WTC11 (cell line): ENCODE results near the gene SUSD1. TPM values are rescaled to one million over a fixed set of nuclear protein-coding genes. Genes with fewer than 3 reads are reported as not detected.

Experiments
- ATAC-seq: fragments of 200-7000 bp; cut with Tn5 transposase; 2 replicates; pipeline ENCODE4 v1.10.0; 2021; ENCODE audit warnings: mild to moderate bottlenecking, moderate library complexity
- CTCF ChIA-PET: fragments of 300-600 bp; sonication (Branson Sonifier 250); formaldehyde crosslinking; loops from one replicate; lab custom pipeline; 2021; ENCODE audit warnings: antibody characterized with exemption; lab: Charles Lee
- POLR2A ChIA-PET: fragments of 350-600 bp; sonication (Branson Sonifier 250); formaldehyde crosslinking; loops from one replicate; lab custom pipeline; 2021; ENCODE audit warnings: antibody characterized with exemption; lab: Charles Lee
- DNase-seq: peaks from one replicate; pipeline ENCODE4 v3.0.0; 2021; ENCODE audit warnings: low spot score
- H3K27ac Mint-ChIP-seq: 2 replicates; pipeline ENCODE4 v1.8.0; 2021; ENCODE audit warnings: mixed read lengths
- H3K27me3 Mint-ChIP-seq: 2 replicates; pipeline ENCODE4 v1.8.0; 2021; ENCODE audit warnings: low read depth, mild to moderate bottlenecking, moderate library complexity, mixed read lengths
- H3K36me3 Mint-ChIP-seq: 2 replicates; pipeline ENCODE4 v1.8.0; 2021; ENCODE audit warnings: mixed read lengths
- H3K4me1 Mint-ChIP-seq: 2 replicates; pipeline ENCODE4 v1.8.0; 2022; ENCODE audit warnings: mixed read lengths
- H3K4me3 Mint-ChIP-seq: 2 replicates; pipeline ENCODE4 v1.8.0; 2021; ENCODE audit warnings: mild to moderate bottlenecking, moderate library complexity, mixed read lengths
- H3K9me3 Mint-ChIP-seq: 2 replicates; pipeline ENCODE4 v1.8.0; 2021; ENCODE audit warnings: mixed read lengths
- ATF1 ChIP-seq: sonication (generic); formaldehyde crosslinking; IDR thresholded peaks from 2 replicates; pipeline ENCODE4 v1.8.1; 2023; ENCODE audit warnings: mild to moderate bottlenecking, moderate library complexity, missing genetic modification reagents
- CREB1 ChIP-seq: sonication (generic); formaldehyde crosslinking; IDR thresholded peaks from 2 replicates; pipeline ENCODE4 v1.8.0; 2023; ENCODE audit warnings: mild to moderate bottlenecking, missing genetic modification reagents
- ESRRA ChIP-seq: sonication (generic); formaldehyde crosslinking; IDR thresholded peaks from 2 replicates; pipeline ENCODE4 v1.8.1; 2022; ENCODE audit warnings: mild to moderate bottlenecking, missing genetic modification reagents, borderline replicate concordance
- ETV6 ChIP-seq: sonication (generic); formaldehyde crosslinking; IDR thresholded peaks from 2 replicates; pipeline ENCODE4 v1.8.1; 2022; ENCODE audit warnings: mild to moderate bottlenecking, missing genetic modification reagents
- GABPB1 ChIP-seq: sonication (generic); formaldehyde crosslinking; IDR thresholded peaks from 2 replicates; pipeline ENCODE4 v1.8.1; 2023; ENCODE audit warnings: mild to moderate bottlenecking, missing genetic modification reagents
- HMGA2 ChIP-seq: fragments of 250-450 bp; sonication (Bioruptor Pico); IDR thresholded peaks from 2 replicates; pipeline ENCODE4 v1.4.0; 2021; ENCODE audit warnings: mild to moderate bottlenecking, moderate library complexity
- IRF2 ChIP-seq: sonication (generic); formaldehyde crosslinking; IDR thresholded peaks from 2 replicates; pipeline ENCODE4 v1.8.0; 2022; ENCODE audit warnings: low read depth, missing genetic modification reagents, borderline replicate concordance
- JAZF1 ChIP-seq: fragments of 250-450 bp; sonication (Bioruptor Pico); IDR thresholded peaks from 2 replicates; pipeline ENCODE4 v1.9.0; 2021; ENCODE audit warnings: moderate library complexity, mild to moderate bottlenecking, inconsistent platforms
- MXD4 ChIP-seq: fragments of 250-450 bp; sonication (Bioruptor Pico); IDR thresholded peaks from 2 replicates; pipeline ENCODE4 v1.8.0; 2021; ENCODE audit warnings: mild to moderate bottlenecking, moderate library complexity, borderline replicate concordance
- NR3C1 ChIP-seq: sonication (generic); formaldehyde crosslinking; conservative IDR thresholded peaks from 2 replicates; pipeline ENCODE4 v1.8.1; 2023; ENCODE audit warnings: low read depth, mild to moderate bottlenecking, missing genetic modification reagents
- SMAD4 ChIP-seq: sonication (generic); formaldehyde crosslinking; IDR thresholded peaks from 2 replicates; pipeline ENCODE4 v1.8.0; 2022; ENCODE audit warnings: mild to moderate bottlenecking, missing genetic modification reagents
- TCF7 ChIP-seq: sonication (generic); formaldehyde crosslinking; IDR thresholded peaks from 2 replicates; pipeline ENCODE4 v1.8.0; 2022; ENCODE audit warnings: mild to moderate bottlenecking, low read depth, missing genetic modification reagents, moderate library complexity
- ZNF263 ChIP-seq: sonication (generic); formaldehyde crosslinking; IDR thresholded peaks from 2 replicates; pipeline ENCODE4 v1.8.1; 2022; ENCODE audit warnings: low read depth, mild to moderate bottlenecking, moderate library complexity, missing genetic modification reagents
- ZNF317 ChIP-seq: sonication (generic); formaldehyde crosslinking; IDR thresholded peaks from 2 replicates; pipeline ENCODE4 v1.8.1; 2023; ENCODE audit warnings: low read depth, mild to moderate bottlenecking, moderate library complexity, missing genetic modification reagents, borderline replicate concordance
- ZNF396 ChIP-seq: fragments of 250-450 bp; sonication (Bioruptor Pico); IDR thresholded peaks from 2 replicates; pipeline ENCODE4 v1.8.0; 2021; ENCODE audit warnings: mild to moderate bottlenecking, moderate library complexity, borderline replicate concordance
- ZNF416 ChIP-seq: fragments of 250-450 bp; sonication (Bioruptor Pico); IDR thresholded peaks from 2 replicates; pipeline ENCODE4 v1.9.0; 2021; ENCODE audit warnings: mild to moderate bottlenecking, inconsistent platforms
- total RNA-seq: library from RNA; stranded (reverse); gene quantifications from 3 replicates; pipeline ENCODE4 v1.2.3, GENCODE V29; 2021
- TF ChIP-seq, protein P1 (sequence below): fragments of 250-450 bp; sonication (Bioruptor Pico); IDR thresholded peaks from 2 replicates; pipeline ENCODE4 v1.8.0; 2021; ENCODE audit warnings: mild to moderate bottlenecking
- TF ChIP-seq, protein P2 (sequence below): fragments of 250-450 bp; sonication (Bioruptor Pico); IDR thresholded peaks from 2 replicates; pipeline ENCODE4 v1.9.0; 2021; ENCODE audit warnings: mild to moderate bottlenecking, borderline replicate concordance
- TF ChIP-seq, protein P3 (sequence below): fragments of 250-450 bp; sonication (Bioruptor Pico); IDR thresholded peaks from 2 replicates; pipeline ENCODE4 v2.1.2; 2022; ENCODE audit warnings: mild to moderate bottlenecking, moderate library complexity
- TF ChIP-seq, protein P4 (sequence below): sonication (generic); formaldehyde crosslinking; IDR thresholded peaks from 2 replicates; pipeline ENCODE4 v1.8.1; 2023; ENCODE audit warnings: mild to moderate bottlenecking, missing genetic modification reagents, moderate library complexity
- TF ChIP-seq, protein P5 (sequence below): sonication (generic); formaldehyde crosslinking; IDR thresholded peaks from 2 replicates; pipeline ENCODE4 v1.8.1; 2022; ENCODE audit warnings: low read depth, mild to moderate bottlenecking, moderate library complexity, missing genetic modification reagents, borderline replicate concordance
- TF ChIP-seq, protein P6 (sequence below): sonication (generic); formaldehyde crosslinking; IDR thresholded peaks from 2 replicates; pipeline ENCODE4 v1.8.0; 2023; ENCODE audit warnings: mild to moderate bottlenecking, missing genetic modification reagents

Gene SUSD1
- total RNA-seq, 1 experiment from 2014 or later, result 5.1 TPM

DNA sequence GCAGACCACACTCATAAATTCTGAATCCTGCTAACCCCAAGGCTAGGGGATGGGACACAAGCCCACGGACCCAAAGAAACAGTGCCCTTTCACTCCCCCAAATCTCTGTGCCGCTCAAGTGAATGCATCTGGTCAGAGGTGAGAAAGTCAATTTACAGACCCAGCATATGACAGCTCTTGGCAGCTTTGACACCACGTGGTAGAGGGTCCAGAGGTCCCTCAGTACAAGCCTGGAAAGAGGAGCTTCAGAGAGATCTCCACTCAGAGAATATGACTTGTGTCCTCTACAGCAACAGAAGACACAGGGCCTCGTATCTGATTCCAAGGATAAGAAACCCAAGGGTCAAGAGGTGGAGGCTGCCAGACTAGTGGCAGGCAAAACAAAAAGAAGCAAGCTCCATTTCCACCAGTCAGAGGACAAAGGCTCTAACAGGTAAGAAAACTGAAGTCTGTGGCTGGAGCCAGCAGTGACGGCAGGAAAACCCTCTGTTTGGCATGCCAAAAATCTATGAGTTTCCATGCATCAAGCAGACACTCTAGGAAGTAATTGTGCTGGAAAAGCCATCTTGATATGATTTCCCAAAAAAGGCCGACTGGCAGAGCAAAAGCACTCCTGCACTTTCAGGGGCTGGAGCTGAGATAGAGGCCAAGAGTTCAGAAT lies 139.8 kb downstream of the SUSD1 start:
- CTCF ChIA-PET, result interaction anchor here (0.7 to 1.2 kb wide), 3 partner anchors 13 to 294 kb away, joined by 3 to 4 read pairs (median 3); no protein-coding TSS in a partner anchor
- TF ChIP-seq GABPB1 (CRISPR knock-in tag) (no peak), SMAD4 (CRISPR knock-in tag) (no peak), JAZF1 (CRISPR knock-in tag) (no peak), ZNF263 (CRISPR knock-in tag) (no peak), ATF1 (no peak), CREB1 (CRISPR knock-in tag) (no peak), ZNF416 (no peak), ESRRA (no peak), IRF2 (CRISPR knock-in tag) (no peak)
- TF ChIP-seq, protein P1, sequence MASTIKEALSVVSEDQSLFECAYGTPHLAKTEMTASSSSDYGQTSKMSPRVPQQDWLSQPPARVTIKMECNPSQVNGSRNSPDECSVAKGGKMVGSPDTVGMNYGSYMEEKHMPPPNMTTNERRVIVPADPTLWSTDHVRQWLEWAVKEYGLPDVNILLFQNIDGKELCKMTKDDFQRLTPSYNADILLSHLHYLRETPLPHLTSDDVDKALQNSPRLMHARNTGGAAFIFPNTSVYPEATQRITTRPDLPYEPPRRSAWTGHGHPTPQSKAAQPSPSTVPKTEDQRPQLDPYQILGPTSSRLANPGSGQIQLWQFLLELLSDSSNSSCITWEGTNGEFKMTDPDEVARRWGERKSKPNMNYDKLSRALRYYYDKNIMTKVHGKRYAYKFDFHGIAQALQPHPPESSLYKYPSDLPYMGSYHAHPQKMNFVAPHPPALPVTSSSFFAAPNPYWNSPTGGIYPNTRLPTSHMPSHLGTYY (CRISPR knock-in tag), result no peak
- TF ChIP-seq, protein P2, sequence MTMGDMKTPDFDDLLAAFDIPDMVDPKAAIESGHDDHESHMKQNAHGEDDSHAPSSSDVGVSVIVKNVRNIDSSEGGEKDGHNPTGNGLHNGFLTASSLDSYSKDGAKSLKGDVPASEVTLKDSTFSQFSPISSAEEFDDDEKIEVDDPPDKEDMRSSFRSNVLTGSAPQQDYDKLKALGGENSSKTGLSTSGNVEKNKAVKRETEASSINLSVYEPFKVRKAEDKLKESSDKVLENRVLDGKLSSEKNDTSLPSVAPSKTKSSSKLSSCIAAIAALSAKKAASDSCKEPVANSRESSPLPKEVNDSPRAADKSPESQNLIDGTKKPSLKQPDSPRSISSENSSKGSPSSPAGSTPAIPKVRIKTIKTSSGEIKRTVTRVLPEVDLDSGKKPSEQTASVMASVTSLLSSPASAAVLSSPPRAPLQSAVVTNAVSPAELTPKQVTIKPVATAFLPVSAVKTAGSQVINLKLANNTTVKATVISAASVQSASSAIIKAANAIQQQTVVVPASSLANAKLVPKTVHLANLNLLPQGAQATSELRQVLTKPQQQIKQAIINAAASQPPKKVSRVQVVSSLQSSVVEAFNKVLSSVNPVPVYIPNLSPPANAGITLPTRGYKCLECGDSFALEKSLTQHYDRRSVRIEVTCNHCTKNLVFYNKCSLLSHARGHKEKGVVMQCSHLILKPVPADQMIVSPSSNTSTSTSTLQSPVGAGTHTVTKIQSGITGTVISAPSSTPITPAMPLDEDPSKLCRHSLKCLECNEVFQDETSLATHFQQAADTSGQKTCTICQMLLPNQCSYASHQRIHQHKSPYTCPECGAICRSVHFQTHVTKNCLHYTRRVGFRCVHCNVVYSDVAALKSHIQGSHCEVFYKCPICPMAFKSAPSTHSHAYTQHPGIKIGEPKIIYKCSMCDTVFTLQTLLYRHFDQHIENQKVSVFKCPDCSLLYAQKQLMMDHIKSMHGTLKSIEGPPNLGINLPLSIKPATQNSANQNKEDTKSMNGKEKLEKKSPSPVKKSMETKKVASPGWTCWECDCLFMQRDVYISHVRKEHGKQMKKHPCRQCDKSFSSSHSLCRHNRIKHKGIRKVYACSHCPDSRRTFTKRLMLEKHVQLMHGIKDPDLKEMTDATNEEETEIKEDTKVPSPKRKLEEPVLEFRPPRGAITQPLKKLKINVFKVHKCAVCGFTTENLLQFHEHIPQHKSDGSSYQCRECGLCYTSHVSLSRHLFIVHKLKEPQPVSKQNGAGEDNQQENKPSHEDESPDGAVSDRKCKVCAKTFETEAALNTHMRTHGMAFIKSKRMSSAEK (CRISPR knock-in tag), result no peak
- TF ChIP-seq, protein P3, sequence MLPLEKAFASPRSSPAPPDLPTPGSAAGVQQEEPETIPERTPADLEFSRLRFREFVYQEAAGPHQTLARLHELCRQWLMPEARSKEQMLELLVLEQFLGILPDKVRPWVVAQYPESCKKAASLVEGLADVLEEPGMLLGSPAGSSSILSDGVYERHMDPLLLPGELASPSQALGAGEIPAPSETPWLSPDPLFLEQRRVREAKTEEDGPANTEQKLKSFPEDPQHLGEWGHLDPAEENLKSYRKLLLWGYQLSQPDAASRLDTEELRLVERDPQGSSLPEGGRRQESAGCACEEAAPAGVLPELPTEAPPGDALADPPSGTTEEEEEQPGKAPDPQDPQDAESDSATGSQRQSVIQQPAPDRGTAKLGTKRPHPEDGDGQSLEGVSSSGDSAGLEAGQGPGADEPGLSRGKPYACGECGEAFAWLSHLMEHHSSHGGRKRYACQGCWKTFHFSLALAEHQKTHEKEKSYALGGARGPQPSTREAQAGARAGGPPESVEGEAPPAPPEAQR (CRISPR knock-in tag), result no peak
- TF ChIP-seq, protein P4, sequence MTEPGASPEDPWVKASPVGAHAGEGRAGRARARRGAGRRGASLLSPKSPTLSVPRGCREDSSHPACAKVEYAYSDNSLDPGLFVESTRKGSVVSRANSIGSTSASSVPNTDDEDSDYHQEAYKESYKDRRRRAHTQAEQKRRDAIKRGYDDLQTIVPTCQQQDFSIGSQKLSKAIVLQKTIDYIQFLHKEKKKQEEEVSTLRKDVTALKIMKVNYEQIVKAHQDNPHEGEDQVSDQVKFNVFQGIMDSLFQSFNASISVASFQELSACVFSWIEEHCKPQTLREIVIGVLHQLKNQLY (CRISPR knock-in tag), result no peak
- H3K4me3 Mint-ChIP-seq, result no peak overlapping the region
- H3K27ac Mint-ChIP-seq, result no peak overlapping the region
- no peaks in the 10 kb centered on the region for H3K36me3 Mint-ChIP-seq
- H3K9me3 Mint-ChIP-seq, result no peaks in the 10 kb centered on the region
- POLR2A ChIA-PET, result no interaction called here
- H3K4me1 Mint-ChIP-seq, result peaks cover 17% of the 10 kb centered on the region
- H3K27me3 Mint-ChIP-seq, result no peaks in the 10 kb centered on the region
- ATAC-seq (no peak), DNase-seq (no peak)

DNA sequence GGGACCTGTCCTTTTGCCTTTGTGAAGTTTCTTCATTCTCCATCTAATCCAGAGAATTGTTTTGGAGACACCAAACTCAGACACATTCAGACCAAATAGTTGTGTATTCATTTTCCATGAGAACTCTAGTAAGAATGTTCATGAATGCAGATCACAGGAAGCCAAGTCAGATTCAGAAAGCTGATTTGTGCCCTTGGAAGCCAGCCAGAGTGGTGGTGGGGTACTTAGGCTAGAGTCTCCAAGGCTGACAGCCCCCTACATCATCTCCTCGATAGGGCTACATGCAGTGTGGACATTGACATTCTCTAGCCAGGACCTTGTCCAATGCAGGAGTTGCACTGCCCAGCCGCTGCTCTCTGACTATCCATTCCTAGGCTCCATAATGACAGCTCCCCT lies 140.9 kb downstream of the SUSD1 start:
- Mint-ChIP-seq H3K4me1 (peaks cover 20% of the 10 kb centered on the region), H3K36me3 (no peaks in the 10 kb centered on the region), H3K27me3 (no peaks in the 10 kb centered on the region), H3K9me3 (no peaks in the 10 kb centered on the region), H3K4me3 (no peak overlapping the region), H3K27ac (no peak overlapping the region)
- no peak for TF ChIP-seq ZNF263 (CRISPR knock-in tag)
- TF ChIP-seq ETV6, result no peak
- TF ChIP-seq HMGA2 (CRISPR knock-in tag), result no peak
- TF ChIP-seq, protein P5, sequence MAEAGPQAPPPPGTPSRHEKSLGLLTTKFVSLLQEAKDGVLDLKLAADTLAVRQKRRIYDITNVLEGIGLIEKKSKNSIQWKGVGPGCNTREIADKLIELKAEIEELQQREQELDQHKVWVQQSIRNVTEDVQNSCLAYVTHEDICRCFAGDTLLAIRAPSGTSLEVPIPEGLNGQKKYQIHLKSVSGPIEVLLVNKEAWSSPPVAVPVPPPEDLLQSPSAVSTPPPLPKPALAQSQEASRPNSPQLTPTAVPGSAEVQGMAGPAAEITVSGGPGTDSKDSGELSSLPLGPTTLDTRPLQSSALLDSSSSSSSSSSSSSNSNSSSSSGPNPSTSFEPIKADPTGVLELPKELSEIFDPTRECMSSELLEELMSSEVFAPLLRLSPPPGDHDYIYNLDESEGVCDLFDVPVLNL, result no peak
- TF ChIP-seq ZNF317, result no peak
- TF ChIP-seq ZNF396, result no peak
- TF ChIP-seq, protein P6, sequence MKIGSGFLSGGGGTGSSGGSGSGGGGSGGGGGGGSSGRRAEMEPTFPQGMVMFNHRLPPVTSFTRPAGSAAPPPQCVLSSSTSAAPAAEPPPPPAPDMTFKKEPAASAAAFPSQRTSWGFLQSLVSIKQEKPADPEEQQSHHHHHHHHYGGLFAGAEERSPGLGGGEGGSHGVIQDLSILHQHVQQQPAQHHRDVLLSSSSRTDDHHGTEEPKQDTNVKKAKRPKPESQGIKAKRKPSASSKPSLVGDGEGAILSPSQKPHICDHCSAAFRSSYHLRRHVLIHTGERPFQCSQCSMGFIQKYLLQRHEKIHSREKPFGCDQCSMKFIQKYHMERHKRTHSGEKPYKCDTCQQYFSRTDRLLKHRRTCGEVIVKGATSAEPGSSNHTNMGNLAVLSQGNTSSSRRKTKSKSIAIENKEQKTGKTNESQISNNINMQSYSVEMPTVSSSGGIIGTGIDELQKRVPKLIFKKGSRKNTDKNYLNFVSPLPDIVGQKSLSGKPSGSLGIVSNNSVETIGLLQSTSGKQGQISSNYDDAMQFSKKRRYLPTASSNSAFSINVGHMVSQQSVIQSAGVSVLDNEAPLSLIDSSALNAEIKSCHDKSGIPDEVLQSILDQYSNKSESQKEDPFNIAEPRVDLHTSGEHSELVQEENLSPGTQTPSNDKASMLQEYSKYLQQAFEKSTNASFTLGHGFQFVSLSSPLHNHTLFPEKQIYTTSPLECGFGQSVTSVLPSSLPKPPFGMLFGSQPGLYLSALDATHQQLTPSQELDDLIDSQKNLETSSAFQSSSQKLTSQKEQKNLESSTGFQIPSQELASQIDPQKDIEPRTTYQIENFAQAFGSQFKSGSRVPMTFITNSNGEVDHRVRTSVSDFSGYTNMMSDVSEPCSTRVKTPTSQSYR (CRISPR knock-in tag), result no peak
- TF ChIP-seq MXD4 (CRISPR knock-in tag), result no peak
- no peak for TF ChIP-seq TCF7
- no peak for TF ChIP-seq NR3C1 (CRISPR knock-in tag)
- DNase-seq (no peak), ATAC-seq (no peak)
- CTCF ChIA-PET, result interaction anchor here (1.2 kb wide), 1 partner anchor 41 kb away, joined by 3 read pairs; no protein-coding TSS in a partner anchor
- POLR2A ChIA-PET, result no interaction called here
